ENCODE measurements around the gene MAML1. TPM values are rescaled to one million over a fixed set of nuclear protein-coding genes. Genes with fewer than 3 reads are reported as not detected.
A peak's percentile ranks its signal among the peaks of the same experiment; 100 is the strongest.

Gene MAML1
- total RNA-seq, 2 donors from 2014 or later: 28.4 to 33.2 TPM

DNA sequence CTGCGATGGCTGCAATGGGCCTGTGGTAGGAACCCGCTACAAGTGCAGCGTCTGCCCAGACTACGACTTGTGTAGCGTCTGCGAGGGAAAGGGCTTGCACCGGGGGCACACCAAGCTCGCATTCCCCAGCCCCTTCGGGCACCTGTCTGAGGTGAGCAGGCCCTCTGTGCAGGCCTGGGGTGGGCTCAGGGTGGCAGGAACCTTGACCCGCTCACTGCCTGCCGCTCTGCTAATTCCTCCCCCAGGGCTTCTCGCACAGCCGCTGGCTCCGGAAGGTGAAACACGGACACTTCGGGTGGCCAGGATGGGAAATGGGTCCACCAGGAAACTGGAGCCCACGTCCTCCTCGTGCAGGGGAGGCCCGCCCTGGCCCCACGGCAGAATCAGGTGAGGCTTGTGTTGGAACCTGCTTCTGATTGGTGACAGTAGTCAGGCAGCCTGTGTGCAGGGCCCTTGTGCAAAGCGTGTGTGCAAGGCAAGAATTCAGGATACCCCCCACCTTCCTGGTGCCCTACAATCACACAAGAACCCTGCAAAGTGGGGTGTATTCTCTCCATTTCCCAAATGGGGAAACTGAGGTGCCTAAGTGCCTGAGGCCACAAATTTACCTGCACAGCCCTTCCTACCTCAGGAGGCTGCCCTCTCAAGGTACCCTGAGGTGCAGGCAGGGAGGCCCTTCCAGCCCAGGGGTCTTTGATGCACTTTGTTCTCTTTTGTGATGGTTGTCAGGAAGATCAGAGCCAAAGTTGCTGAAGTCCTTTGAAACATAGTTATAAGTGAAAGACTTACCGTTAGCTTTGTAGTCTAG lies 91.5 kb downstream of the MAML1 start:
- Mint-ChIP-seq H3K27me3 (no peaks in the 10 kb centered on the region), H3K27ac (peak overlapping the region; percentile 97), H3K4me3 (peak overlapping the region; percentile 52), H3K4me1 (peaks cover 35% of the 10 kb centered on the region), H3K36me3 (ENCODE audit: low read depth) (peaks cover 5% of the 10 kb centered on the region)
- no peak for ATAC-seq
- H3K9me3 ChIP-seq (ENCODE audit: control insufficient read depth, low read length, poor library complexity, severe bottlenecking): no peaks in the 10 kb centered on the region
- DNase-seq: no peak

DNA sequence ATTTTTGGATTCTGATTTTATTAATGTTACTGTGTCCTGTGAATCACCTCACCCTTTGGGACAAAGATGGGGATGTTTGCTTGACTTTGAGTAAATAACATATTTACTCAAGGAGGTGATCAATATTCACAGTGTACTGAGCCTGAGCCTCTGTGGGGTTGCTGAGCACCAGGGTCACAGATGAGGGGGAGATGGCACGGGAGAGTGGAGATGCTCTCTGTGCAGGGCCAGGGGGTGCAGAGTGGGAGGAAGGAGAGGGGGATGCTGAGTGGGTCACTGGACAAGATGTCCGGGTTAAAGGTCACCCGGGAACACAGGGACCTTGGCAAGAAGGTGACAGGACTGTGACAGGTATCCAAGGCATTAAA lies 92.1 kb downstream of the MAML1 start:
- Mint-ChIP-seq H3K27me3 (no peaks in the 10 kb centered on the region), H3K4me1 (peaks cover 32% of the 10 kb centered on the region), H3K4me3 (peak overlapping the region; percentile 41), H3K36me3 (ENCODE audit: low read depth) (peaks cover 5% of the 10 kb centered on the region), H3K27ac (peak overlapping the region; percentile 97)
- ATAC-seq (no peak), DNase-seq (no peak)
- no peaks in the 10 kb centered on the region for H3K9me3 ChIP-seq (ENCODE audit: control insufficient read depth, low read length, poor library complexity, severe bottlenecking)

DNA sequence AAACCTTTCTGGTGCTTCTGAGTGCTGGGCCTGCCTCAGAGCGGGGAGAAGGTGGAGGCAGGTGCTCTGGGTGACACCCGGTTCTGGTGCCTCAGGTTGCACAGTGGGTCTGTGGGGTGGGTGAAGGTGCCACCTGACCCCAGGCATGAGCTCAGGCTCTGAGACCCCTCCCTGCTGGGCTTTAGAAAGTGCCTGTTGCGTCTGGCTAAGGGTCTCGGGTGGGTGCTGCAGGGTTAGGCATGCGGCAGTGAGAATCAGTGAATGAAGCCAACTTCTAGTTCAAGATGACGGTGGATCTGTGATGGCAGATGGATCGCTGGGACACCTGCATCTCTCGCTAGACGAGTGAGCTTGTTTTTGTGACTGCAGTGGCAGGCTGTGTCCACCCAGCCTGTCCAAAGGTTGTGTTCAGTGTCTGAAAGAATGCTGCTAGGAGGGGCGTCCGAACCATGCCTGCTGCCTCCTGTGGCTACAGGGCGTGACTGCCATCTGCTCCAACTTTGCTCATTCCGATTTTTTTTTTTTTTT lies 93.1 kb downstream of the MAML1 start:
- H3K9me3 ChIP-seq (ENCODE audit: control insufficient read depth, low read length, poor library complexity, severe bottlenecking): no peaks in the 10 kb centered on the region
- peaks cover 5% of the 10 kb centered on the region for H3K36me3 Mint-ChIP-seq (ENCODE audit: low read depth)
- H3K4me1 Mint-ChIP-seq: peaks cover 25% of the 10 kb centered on the region
- DNase-seq: no peak
- peak overlapping the region; percentile 90 for H3K27ac Mint-ChIP-seq
- peak overlapping the region; percentile 53 for H3K4me3 Mint-ChIP-seq
- no peak for ATAC-seq
- H3K27me3 Mint-ChIP-seq: no peaks in the 10 kb centered on the region

Other genes starting within 250 kb of the MAML1 start
- 100 to 1,000 TPM in 1 of 2 donors, 10 to 100 TPM in 1; 45.5 to 122 TPM for gene RUFY1, start 182.3 kb upstream of the MAML1 start, total RNA-seq
- gene HNRNPH1, start 109.2 kb upstream of the MAML1 start, total RNA-seq: 1,000 to 10,000 TPM; 1,923 to 1,994 TPM
- gene CBY3, start 51.8 kb upstream of the MAML1 start, total RNA-seq: not detected
- 100 to 1,000 TPM; 235 to 238 TPM for gene CANX, start 33.9 kb upstream of the MAML1 start, total RNA-seq
- 1 to 10 TPM; 6.4 to 6.8 TPM for gene LTC4S, start 61.2 kb downstream of the MAML1 start, total RNA-seq
- gene MGAT4B, start 74.0 kb downstream of the MAML1 start, total RNA-seq: 100 to 1,000 TPM; 137 to 168 TPM
- gene SQSTM1, start 88.1 kb downstream of the MAML1 start, total RNA-seq: 100 to 1,000 TPM; 446 to 548 TPM
- gene MRNIP, start 126.0 kb downstream of the MAML1 start, total RNA-seq: 10 to 100 TPM; 32.5 to 36.8 TPM
- 10 to 100 TPM; 61.6 to 74.1 TPM for gene TBC1D9B, start 175.1 kb downstream of the MAML1 start, total RNA-seq